ENCODE results near the gene ITPA. TPM values are rescaled to one million over a fixed set of nuclear protein-coding genes. Genes with fewer than 3 reads are reported as not detected.

ITPA gene
- total and polyA plus RNA-seq, 10 of the 15 experiments (the other 5 are each of a cell fraction or from before 2014, with no cell fraction given), result 5.5 to 124 (median 66.3) TPM

- Histone ChIP-seq H3K79me2 (ENCODE audit: control insufficient read depth, insufficient read depth, low read length) (no peaks in the 10 kb centered on the region), H3K27me3 (replicated peaks in 1 of 2; ENCODE audit: control insufficient read depth in 2 of 2, insufficient read depth in 2 of 2, low read length in 1 of 2) (peaks cover 6 to 19% of the 10 kb centered on the region in 2 experiments), H3K27ac (ENCODE audit: control insufficient read depth, insufficient read depth) (no peak overlapping the region), H2AFZ (ENCODE audit: control insufficient read depth, low read depth, low read length) (peak overlapping the region; percentile 87), H3K4me3 (peak overlapping the region; percentile 75), H3K4me1 (ENCODE audit: control insufficient read depth, insufficient read depth, low read length) (peaks cover 7% of the 10 kb centered on the region), H4K20me1 (ENCODE audit: control insufficient read depth, insufficient read depth) (no peaks in the 10 kb centered on the region), H3K36me3 (ENCODE audit: control insufficient read depth in 2 of 2, insufficient read depth in 2 of 2, low read length in 1 of 2) (no peaks in the 10 kb centered on the region), H3K4me2 (ENCODE audit: control insufficient read depth, insufficient read depth) (peak overlapping the region; percentile 83), H3K9ac (ENCODE audit: control insufficient read depth, insufficient read depth, low read length) (no peak overlapping the region; the same call in 1 of the 2 replicates), H3K9me3 (replicated peaks; ENCODE audit: control insufficient read depth, insufficient read depth, low read length) (no peaks in the 10 kb centered on the region)
- in situ Hi-C loops (cut with MboI), result no loop called here
- BruUV-seq (replicated peaks), result no TSS peak
- ChIA-PET POLR2A (no interaction called here), RAD21 (ENCODE audit: unreplicated experiment) (no interaction called here), CTCF (no interaction called here), SMC1A (ENCODE audit: uncharacterized antibody, unreplicated experiment) (interaction anchor here (0.5 kb wide), 1 partner anchor 81 kb away, joined by 3 read pairs; no protein-coding TSS in a partner anchor)
- no peak for DNase-seq (ENCODE audit: low read depth, low spot score)
- FAIRE-seq, result no peak
- intact Hi-C loops (cut with micrococcal nuclease; ENCODE audit: unreplicated experiment), result no loop called here
- peak; percentile 71 for ATAC-seq
- no peak for TF ChIP-seq RELB (IDR thresholded peaks at IDR 0.05; ENCODE audit: low read depth)
- no peak for TF ChIP-seq EZH2 (IDR thresholded peaks at IDR 0.05; ENCODE audit: borderline replicate concordance, control insufficient read depth, low read depth, low read length)
- TF ChIP-seq RB1 (IDR thresholded peaks at IDR 0.05; ENCODE audit: borderline replicate concordance), result no peak
- no peak for TF ChIP-seq IKZF2 (IDR thresholded peaks at IDR 0.05)
- TF ChIP-seq DPF2 (IDR thresholded peaks at IDR 0.05), result no peak
- TF ChIP-seq ATF3 (IDR thresholded peaks at IDR 0.05; ENCODE audit: borderline replicate concordance, extremely low read depth, low read depth, low read length), result no peak
- no peak for TF ChIP-seq PKNOX1 (IDR thresholded peaks at IDR 0.05)
- TF ChIP-seq E2F8 (IDR thresholded peaks at IDR 0.05; ENCODE audit: low read depth, partially characterized antibody), result no peak
- TF ChIP-seq TCF3 (IDR thresholded peaks at IDR 0.05; ENCODE audit: borderline replicate concordance, insufficient read depth, low read depth, low read length), result no peak
- TF ChIP-seq NFXL1 (IDR thresholded peaks at IDR 0.05; ENCODE audit: borderline replicate concordance), result no peak
- no peak for TF ChIP-seq BHLHE40 (IDR thresholded peaks at IDR 0.05; ENCODE audit: borderline replicate concordance in 1 of 2, low read depth in 2 of 2, low read length in 1 of 2)
- 2% methylated on average over 35 of the region's 48 CpGs for WGBS (ENCODE audit: insufficient coverage, insufficient replicate concordance, low lambda C conversion rate, missing lambda C conversion rate)
Observed at GRCh38 chr20:3238616-3239025, 29.3 kb downstream of the ITPA start.
